DOHH2 (cell line): ENCODE measurements around the gene MEOX1.

Experiments used
- H3F3A ChIP-seq: fragments of 200-600 bp; sonication (generic), shearing (Covaris generic); 2 replicates; pipeline ENCODE4 v1.6.0; 2016; ENCODE audit warnings: antibody characterized with exemption, mild to moderate bottlenecking; ENCODE audit not compliant: control insufficient read depth, insufficient read depth
- H3K27ac ChIP-seq: fragments of 200-600 bp; sonication (generic); 2 replicates; pipeline ENCODE4 v1.5.1; 2014; ENCODE audit warnings: low read depth, mild to moderate bottlenecking, low read length, moderate library complexity
- H3K27me3 ChIP-seq: fragments of 200-600 bp; sonication (generic); 2 replicates; pipeline ENCODE4 v1.6.1; 2014; ENCODE audit warnings: mild to moderate bottlenecking, low read length, mixed read lengths; ENCODE audit not compliant: control insufficient read depth
- H3K36me3 ChIP-seq: fragments of 200-600 bp; sonication (generic); 2 replicates; pipeline ENCODE4 v1.6.1; 2014; ENCODE audit warnings: mild to moderate bottlenecking, low read length, moderate library complexity, mixed read lengths; ENCODE audit not compliant: control insufficient read depth
- H3K4me1 ChIP-seq: fragments of 200-600 bp; sonication (generic); 2 replicates; pipeline ENCODE4 v1.6.1; 2014; ENCODE audit warnings: mild to moderate bottlenecking, low read length, mixed read lengths; ENCODE audit not compliant: control insufficient read depth
- H3K4me2 ChIP-seq: fragments of 200-600 bp; sonication (generic); 2 replicates; pipeline ENCODE4 v1.6.0; 2014; ENCODE audit warnings: mild to moderate bottlenecking, low read length, moderate library complexity
- H3K4me3 ChIP-seq: fragments of 200-600 bp; sonication (generic); 2 replicates; pipeline ENCODE4 v1.5.1; 2014; ENCODE audit warnings: mild to moderate bottlenecking, low read length, mixed read lengths
- H3K79me2 ChIP-seq: fragments of 200-600 bp; sonication (generic); 2 replicates; pipeline ENCODE4 v1.6.1; 2014; ENCODE audit warnings: mild to moderate bottlenecking, low read length, mixed read lengths; ENCODE audit not compliant: control insufficient read depth
- H3K9me2 ChIP-seq: fragments of 200-600 bp; sonication (generic); replicated peaks from 2 replicates; pipeline ENCODE4 v1.6.1; 2014; ENCODE audit warnings: mild to moderate bottlenecking, low read length, mixed read lengths; ENCODE audit not compliant: control insufficient read depth
- H3K9me3 ChIP-seq: fragments of 200-600 bp; sonication (generic); 2 replicates; pipeline ENCODE4 v1.6.1; 2014; ENCODE audit warnings: antibody characterized with exemption, low read length, mixed read lengths; ENCODE audit not compliant: control insufficient read depth, insufficient read depth
- H4K20me1 ChIP-seq: fragments of 200-600 bp; sonication (generic); 2 replicates; pipeline ENCODE4 v1.6.0; 2014; ENCODE audit warnings: low read depth, mild to moderate bottlenecking, antibody characterized with exemption, low read length, moderate library complexity; ENCODE audit not compliant: control insufficient read depth, insufficient read depth
- CTCF ChIP-seq: fragments of 200-600 bp; sonication (generic); IDR thresholded peaks from one replicate; pipeline ENCODE4 v1.5.1; 2014; ENCODE audit warnings: antibody characterized with exemption, mild to moderate bottlenecking, low read depth, low read length; ENCODE audit not compliant: poor library complexity, severe bottlenecking
- EZH2phosphoT487 ChIP-seq: fragments of 200-600 bp; sonication (generic); IDR thresholded peaks from 2 replicates; pipeline ENCODE4 v1.6.1; 2017; ENCODE audit warnings: borderline replicate concordance, mild to moderate bottlenecking, antibody characterized with exemption, low read length, moderate library complexity, mixed read lengths

Gene MEOX1

DNA sequence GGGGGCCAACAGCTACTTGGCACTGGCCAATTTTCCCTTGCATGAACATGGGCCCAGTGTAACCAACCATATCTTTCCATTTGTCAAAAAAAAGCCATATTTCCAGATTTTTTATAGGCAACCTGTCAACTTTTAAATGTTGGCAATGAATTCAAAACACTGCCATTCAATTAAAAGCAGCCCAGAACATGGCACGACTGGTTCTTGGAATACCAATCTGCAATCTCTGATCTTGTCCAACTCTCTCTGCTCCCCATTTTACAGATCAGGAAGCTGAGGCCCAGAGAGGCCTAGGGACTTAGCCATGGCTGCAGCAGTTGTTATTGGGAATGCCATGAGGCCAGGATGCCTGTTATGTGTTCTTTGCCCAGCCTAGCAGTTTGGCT, 8.9 kb upstream of the MEOX1 start:
- no peak overlapping the region for H3K27ac ChIP-seq

DNA sequence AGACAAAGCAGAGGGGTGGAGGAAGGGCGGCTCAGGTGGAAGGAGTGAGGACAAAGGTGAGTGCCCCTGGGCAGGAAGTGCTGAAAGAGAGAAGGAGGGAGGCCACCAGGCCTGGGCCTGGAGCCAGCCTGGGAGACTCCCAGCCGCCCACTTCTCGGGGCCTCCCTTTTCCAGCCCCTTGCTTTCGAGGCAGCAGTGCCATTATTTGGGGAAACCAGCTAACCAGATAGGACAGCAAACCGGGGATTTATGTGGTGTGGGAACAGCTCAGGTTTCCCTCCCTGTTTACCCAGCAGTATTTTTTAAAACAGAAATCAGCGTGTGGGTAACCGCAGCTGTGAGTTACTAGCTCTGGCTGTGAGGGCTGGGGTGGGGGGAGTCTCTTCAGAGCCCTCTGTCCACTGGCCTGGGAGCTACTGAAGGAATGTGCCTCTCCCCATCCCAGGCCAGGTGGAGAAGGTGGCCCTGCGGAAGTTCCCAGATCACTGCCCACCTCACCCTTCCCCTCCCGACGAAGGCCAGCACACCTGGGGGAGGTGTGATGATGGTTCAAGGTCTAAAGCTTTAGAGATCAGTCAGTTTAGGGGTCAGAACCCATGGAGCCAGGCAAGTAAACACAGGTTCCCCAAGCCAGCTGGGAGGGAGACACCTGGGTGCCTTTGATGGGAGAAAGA, 8.4 kb upstream of the MEOX1 start:
- Histone ChIP-seq H3K27ac (no peak overlapping the region), H3K4me2 (no peak overlapping the region), H3K36me3 (no peaks in the 10 kb centered on the region), H3F3A (no peaks in the 10 kb centered on the region), H3K4me3 (no peak overlapping the region), H3K9me3 (no peaks in the 10 kb centered on the region), H4K20me1 (no peaks in the 10 kb centered on the region), H3K4me1 (no peaks in the 10 kb centered on the region), H3K27me3 (no peaks in the 10 kb centered on the region; the same call in 1 of the 2 replicates), H3K79me2 (no peaks in the 10 kb centered on the region), H3K9me2 (no peaks in the 10 kb centered on the region)
- no peak for TF ChIP-seq EZH2phosphoT487
- no peak for TF ChIP-seq CTCF

More for the DNA sequence above, 8.9 kb upstream of the MEOX1 start:
- Histone ChIP-seq H3K79me2 (no peaks in the 10 kb centered on the region), H3K9me2 (no peaks in the 10 kb centered on the region), H3K9me3 (no peaks in the 10 kb centered on the region), H3F3A (no peaks in the 10 kb centered on the region), H3K4me3 (no peak overlapping the region), H3K36me3 (no peaks in the 10 kb centered on the region), H3K4me1 (no peaks in the 10 kb centered on the region), H4K20me1 (no peaks in the 10 kb centered on the region), H3K4me2 (no peak overlapping the region), H3K27me3 (no peaks in the 10 kb centered on the region; the same call in 1 of the 2 replicates)
- TF ChIP-seq EZH2phosphoT487 (no peak), CTCF (no peak)

GRCh38 chr17:43667947-43668348, 6.2 kb upstream of the MEOX1 start:
- no peaks in the 10 kb centered on the region for H3K27me3 ChIP-seq
- no peaks in the 10 kb centered on the region for H3K9me2 ChIP-seq
- no peaks in the 10 kb centered on the region for H3F3A ChIP-seq
- H4K20me1 ChIP-seq: no peaks in the 10 kb centered on the region
- H3K4me1 ChIP-seq: no peaks in the 10 kb centered on the region
- no peak overlapping the region for H3K4me3 ChIP-seq
- no peak for TF ChIP-seq EZH2phosphoT487
- no peak for TF ChIP-seq CTCF
- no peak overlapping the region for H3K4me2 ChIP-seq
- H3K79me2 ChIP-seq: no peaks in the 10 kb centered on the region
- H3K36me3 ChIP-seq: no peaks in the 10 kb centered on the region
- no peak overlapping the region for H3K27ac ChIP-seq
- no peaks in the 10 kb centered on the region for H3K9me3 ChIP-seq
